ENCODE results near the gene CERT1.

Gene CERT1

GRCh38 chr5:75465480-75465879, 45.9 kb downstream of the CERT1 start:
- TF ChIP-seq CTCF (IDR thresholded peaks at IDR 0.05), result no peak

- TF ChIP-seq CTCF (IDR thresholded peaks at IDR 0.05), result no peak
Observed at GRCh38 chr5:75463726-75464125, 47.7 kb downstream of the CERT1 start.

GRCh38 chr5:75461679-75462078, 49.8 kb downstream of the CERT1 start:
- no peak for TF ChIP-seq CTCF (IDR thresholded peaks at IDR 0.05)

- TF ChIP-seq CTCF (IDR thresholded peaks at IDR 0.05), result no peak
Observed at GRCh38 chr5:75460942-75461610, 50.4 kb downstream of the CERT1 start.

GRCh38 chr5:75460532-75460931, 50.9 kb downstream of the CERT1 start:
- no peak for TF ChIP-seq CTCF (IDR thresholded peaks at IDR 0.05)

- TF ChIP-seq CTCF (IDR thresholded peaks at IDR 0.05), result no peak
Observed at GRCh38 chr5:75457691-75458090, 53.7 kb downstream of the CERT1 start.

- TF ChIP-seq CTCF (IDR thresholded peaks at IDR 0.05), result no peak
Observed at GRCh38 chr5:75457161-75457560, 54.3 kb downstream of the CERT1 start.

- TF ChIP-seq CTCF (IDR thresholded peaks at IDR 0.05), result no peak
Observed at GRCh38 chr5:75450069-75450468, 61.4 kb downstream of the CERT1 start.

Data from LNCAP (cell line).